Naive thymus-derived CD8-positive, alpha-beta T cell (primary cell): ENCODE results near the gene KLK6. TPM values are rescaled to one million over a fixed set of nuclear protein-coding genes. Genes with fewer than 3 reads are reported as not detected.

Experiments
- ATAC-seq, 2 donors: fragments of 150-1000 bp; cut with Tn5 transposase in 1 of 2; sonication (Bioruptor Pico), chemical (Tn5 transposase) in 1 of 2; 1 replicate in 1 of 2; 2 replicates in 1 of 2; pipeline ENCODE4 v1.10.0; 2021; ENCODE audit warnings: mild to moderate bottlenecking in 2 of 2, moderate library complexity in 2 of 2
- POLR2A ChIA-PET: fragments of 350-600 bp; sonication (Branson Sonifier 250); formaldehyde crosslinking; loops from one replicate; lab custom pipeline; 2021; ENCODE audit warnings: antibody characterized with exemption; lab: Charles Lee
- DNase-seq, 10 donors: peaks; one replicate each; pipeline versions ENCODE4 v3.0.0 to v3.0.0-alpha.2; 2020 to 2022
- H3K27ac Mint-ChIP-seq, 10 donors: one replicate each; pipeline ENCODE4 v1.8.0; 2020 to 2022; ENCODE audit warnings: mild to moderate bottlenecking in 10 of 10, mixed read lengths in 10 of 10, moderate library complexity in 4 of 10, inconsistent platforms in 1 of 10
- H3K27me3 Mint-ChIP-seq, 5 donors: one replicate each; pipeline ENCODE4 v1.8.0; 2021 to 2022; ENCODE audit warnings: mixed read lengths in 5 of 5
- H3K36me3 Mint-ChIP-seq, 3 donors: one replicate each; pipeline ENCODE4 v1.8.0; 2020 to 2022; ENCODE audit warnings: mixed read lengths in 3 of 3, mild to moderate bottlenecking in 2 of 3, inconsistent platforms in 1 of 3
- H3K4me1 Mint-ChIP-seq, 4 donors: one replicate each; pipeline ENCODE4 v1.8.0; 2021 to 2022; ENCODE audit warnings: mixed read lengths in 4 of 4
- H3K4me3 Mint-ChIP-seq, 10 donors: one replicate each; pipeline ENCODE4 v1.8.0; 2020 to 2022; ENCODE audit warnings: mild to moderate bottlenecking in 10 of 10, mixed read lengths in 10 of 10, moderate library complexity in 6 of 10, inconsistent platforms in 1 of 10
- H3K9me3 Mint-ChIP-seq, 9 donors: one replicate each; pipeline ENCODE4 v1.8.0; 2020 to 2022; ENCODE audit warnings: mixed read lengths in 9 of 9, mild to moderate bottlenecking in 3 of 9, inconsistent platforms in 1 of 9, moderate library complexity in 1 of 9
- polyA plus RNA-seq, 3 donors: library from polyadenylated mRNA; unstranded; fragments of 300-500 nt; fragmentation: Illumina TruSeq; gene quantifications; one replicate each; pipeline ENCODE4 v1.2.3, GENCODE V29; 2021
- total RNA-seq, 8 experiments: library from RNA in 2 of 8; stranded (reverse) in 2 of 8; gene quantifications; one replicate each; pipeline ENCODE4 v1.2.3 and lab custom pipeline; 2021 to 2026

Gene KLK6
- total and polyA plus RNA-seq, 5 experiments from 2014 or later: not detected

- H3K27ac Mint-ChIP-seq: no peak overlapping the region
- peaks cover 3 to 16% (median 10%) of the 10 kb centered on the region in 4 donors for H3K4me1 Mint-ChIP-seq
- H3K9me3 Mint-ChIP-seq: no peaks in the 10 kb centered on the region
- ATAC-seq (no peak), DNase-seq (no peak)
- no peak overlapping the region for H3K4me3 Mint-ChIP-seq
- POLR2A ChIA-PET: no interaction called here
- H3K36me3 Mint-ChIP-seq: no peaks in the 10 kb centered on the region
- peaks cover 10 to 50% (median 36%) of the 10 kb centered on the region in 5 donors for H3K27me3 Mint-ChIP-seq
Observed at GRCh38 chr19:50912727-50913716, 56.4 kb downstream of the KLK6 start.

- POLR2A ChIA-PET: no interaction called here
- no peaks in the 10 kb centered on the region for H3K36me3 Mint-ChIP-seq
- no peak overlapping the region for H3K27ac Mint-ChIP-seq
- H3K27me3 Mint-ChIP-seq: peaks cover 6 to 55% (median 39%) of the 10 kb centered on the region in 5 donors
- ATAC-seq (no peak), DNase-seq (no peak)
- peaks cover 3 to 17% (median 10%) of the 10 kb centered on the region in 4 donors for H3K4me1 Mint-ChIP-seq
- H3K4me3 Mint-ChIP-seq: no peak overlapping the region
- no peaks in the 10 kb centered on the region for H3K9me3 Mint-ChIP-seq
Observed at GRCh38 chr19:50912102-50912599, 57.2 kb downstream of the KLK6 start.

GRCh38 chr19:50911206-50912101, 57.9 kb downstream of the KLK6 start, which contains the start of gene KLK4:
Gene KLK4 (minus strand): TSS chr19:50911395. CDS start chr19:50910738, 657 bp downstream.
- Mint-ChIP-seq H3K27me3 (peaks cover 0 to 54% (median 38%) of the 10 kb centered on the region in 5 donors), H3K9me3 (no peaks in the 10 kb centered on the region), H3K36me3 (no peaks in the 10 kb centered on the region), H3K4me1 (peaks cover 3 to 17% (median 10%) of the 10 kb centered on the region in 4 donors), H3K27ac (no peak within 1 kb of the TSS), H3K4me3 (peak within 1 kb of the TSS in 1 of 10 donors; percentile 12)
- no peak for DNase-seq
- POLR2A ChIA-PET: no interaction called here
- no peak for ATAC-seq

- no peaks in the 10 kb centered on the region for H3K36me3 Mint-ChIP-seq
- ATAC-seq (no peak), DNase-seq (no peak)
- no peaks in the 10 kb centered on the region for H3K9me3 Mint-ChIP-seq
- no peak overlapping the region for H3K27ac Mint-ChIP-seq
- no peak overlapping the region for H3K4me3 Mint-ChIP-seq
- peaks cover 0 to 57% (median 40%) of the 10 kb centered on the region in 5 donors for H3K27me3 Mint-ChIP-seq
- POLR2A ChIA-PET: no interaction called here
- H3K4me1 Mint-ChIP-seq: peaks cover 3 to 17% (median 10%) of the 10 kb centered on the region in 4 donors
Observed at GRCh38 chr19:50910722-50911121, 58.7 kb downstream of the KLK6 start.

GRCh38 chr19:50909240-50910070, 59.9 kb downstream of the KLK6 start:
- Mint-ChIP-seq H3K27ac (no peak overlapping the region), H3K4me3 (peak overlapping the region in 7 of 10 donors; percentile 26 to 86 (median 64)), H3K36me3 (no peaks in the 10 kb centered on the region), H3K9me3 (no peaks in the 10 kb centered on the region), H3K4me1 (peaks cover 3 to 17% (median 10%) of the 10 kb centered on the region in 4 donors), H3K27me3 (peaks cover 0 to 60% (median 46%) of the 10 kb centered on the region in 5 donors)
- ATAC-seq (peak; percentile 25 to 30), DNase-seq (peak in 1 of 10 donors; percentile 3)
- POLR2A ChIA-PET: no interaction called here

Other genes with a start within 250 kb of the KLK6 start
- under 1 TPM; 0.26 to 0.30 TPM for gene SHANK1, start 249.8 kb downstream of the KLK6 start, total RNA-seq
- gene SHANK1, start 249.8 kb downstream of the KLK6 start, polyA plus RNA-seq: under 1 TPM in 2 of 3 donors, not detected in 1; 0.43 to 0.96 TPM
- gene CLEC11A, start 246.2 kb downstream of the KLK6 start, total RNA-seq: 10 to 100 TPM; 12.4 to 14.0 TPM
- 10 to 100 TPM in 2 of 3 donors, 1 to 10 TPM in 1; 9.4 to 15.8 (median 11.1) TPM for gene CLEC11A, start 246.2 kb downstream of the KLK6 start, polyA plus RNA-seq
- gene GPR32, start 199.1 kb downstream of the KLK6 start, total RNA-seq: not detected
- not detected for gene GPR32, start 199.1 kb downstream of the KLK6 start, polyA plus RNA-seq
- gene ACP4, start 179.2 kb downstream of the KLK6 start, total RNA-seq: not detected
- under 1 TPM in 1 of 3 donors, not detected in 2; 0.14 TPM for gene ACP4, start 179.2 kb downstream of the KLK6 start, polyA plus RNA-seq
- not detected for gene KLK1, start 145.8 kb downstream of the KLK6 start, total RNA-seq
- not detected for gene KLK1, start 145.8 kb downstream of the KLK6 start, polyA plus RNA-seq
- not detected for gene KLK15, start 136.0 kb downstream of the KLK6 start, total RNA-seq
- not detected for gene KLK15, start 136.0 kb downstream of the KLK6 start, polyA plus RNA-seq
- not detected for gene KLK3, start 114.7 kb downstream of the KLK6 start, total RNA-seq
- not detected for gene KLK3, start 114.7 kb downstream of the KLK6 start, polyA plus RNA-seq
- not detected for gene KLK2, start 96.2 kb downstream of the KLK6 start, total RNA-seq
- not detected for gene KLK2, start 96.2 kb downstream of the KLK6 start, polyA plus RNA-seq
- gene KLK4, start 58.2 kb downstream of the KLK6 start, total RNA-seq: not detected
- gene KLK4, start 58.2 kb downstream of the KLK6 start, polyA plus RNA-seq: not detected
- not detected for gene KLK5, start 16.6 kb downstream of the KLK6 start, total RNA-seq
- not detected for gene KLK5, start 16.6 kb downstream of the KLK6 start, polyA plus RNA-seq
- gene KLK7, start 14.3 kb upstream of the KLK6 start, total RNA-seq: not detected
- not detected for gene KLK7, start 14.3 kb upstream of the KLK6 start, polyA plus RNA-seq
- not detected for gene KLK8, start 32.0 kb upstream of the KLK6 start, total RNA-seq
- not detected for gene KLK8, start 32.0 kb upstream of the KLK6 start, polyA plus RNA-seq
- not detected for gene KLK10, start 50.1 kb upstream of the KLK6 start, total RNA-seq
- not detected for gene KLK10, start 50.1 kb upstream of the KLK6 start, polyA plus RNA-seq
- not detected for gene KLK11, start 57.0 kb upstream of the KLK6 start, total RNA-seq
- not detected for gene KLK11, start 57.0 kb upstream of the KLK6 start, polyA plus RNA-seq
- gene KLK12, start 65.4 kb upstream of the KLK6 start, total RNA-seq: not detected
- gene KLK12, start 65.4 kb upstream of the KLK6 start, polyA plus RNA-seq: not detected
- gene KLK13, start 95.5 kb upstream of the KLK6 start, total RNA-seq: not detected
- gene KLK13, start 95.5 kb upstream of the KLK6 start, polyA plus RNA-seq: not detected
- 1 to 10 TPM; 1.1 to 1.5 TPM for gene KLK14, start 113.3 kb upstream of the KLK6 start, total RNA-seq
- not detected for gene KLK14, start 113.3 kb upstream of the KLK6 start, polyA plus RNA-seq
- gene CTU1, start 138.8 kb upstream of the KLK6 start, total RNA-seq: 10 to 100 TPM in 1 of 2 experiments, 1 to 10 TPM in 1; 10.0 to 10.3 TPM
- 1 to 10 TPM; 2.4 to 9.3 (median 5.4) TPM for gene CTU1, start 138.8 kb upstream of the KLK6 start, polyA plus RNA-seq
- gene SIGLEC9, start 155.3 kb upstream of the KLK6 start, total RNA-seq: 1 to 10 TPM; 1.3 to 2.4 TPM
- 1 to 10 TPM in 1 of 3 donors, under 1 TPM in 2; 0.32 to 1.5 (median 0.83) TPM for gene SIGLEC9, start 155.3 kb upstream of the KLK6 start, polyA plus RNA-seq
- not detected for gene SIGLEC7, start 172.7 kb upstream of the KLK6 start, total RNA-seq
- under 1 TPM in 1 of 3 donors, not detected in 2; 0.68 TPM for gene SIGLEC7, start 172.7 kb upstream of the KLK6 start, polyA plus RNA-seq